Karpas-422 (cell line): ENCODE results near the gene CCDC83. TPM values are rescaled to one million over a fixed set of nuclear protein-coding genes. Genes with fewer than 3 reads are reported as not detected.
"Not testable (repeated sequence)": the region's sequence is repeated elsewhere in the genome, so short reads cannot be mapped to it uniquely, and the experiment has no call there.

Source experiments
- DNase-seq: peaks from one replicate; pipeline ENCODE4 v3.0.0-alpha.2; 2015
- H2AFZ ChIP-seq: fragments of 200-600 bp; sonication (generic); 2 replicates; pipeline ENCODE4 v1.6.1; 2014; ENCODE audit warnings: antibody characterized with exemption, low read length, mixed read lengths
- H3K27ac ChIP-seq: fragments of 200-600 bp; sonication (generic); 2 replicates; pipeline ENCODE4 v1.5.1; 2014; ENCODE audit warnings: mild to moderate bottlenecking, low read length, moderate library complexity
- H3K27me3 ChIP-seq: fragments of 200-600 bp; sonication (generic); 2 replicates; pipeline ENCODE4 v1.6.1; 2014; ENCODE audit warnings: low read length, mixed read lengths
- H3K36me3 ChIP-seq: fragments of 200-600 bp; sonication (generic); 2 replicates; pipeline ENCODE4 v1.6.1; 2014; ENCODE audit warnings: low read length, mixed read lengths; ENCODE audit not compliant: insufficient read depth
- H3K4me1 ChIP-seq: fragments of 200-600 bp; sonication (generic); 2 replicates; pipeline ENCODE4 v1.6.1; 2014; ENCODE audit warnings: mild to moderate bottlenecking, low read length, mixed read lengths
- H3K4me2 ChIP-seq: fragments of 200-600 bp; sonication (generic); 2 replicates; pipeline ENCODE4 v1.6.1; 2014; ENCODE audit warnings: low read length, low read depth, mild to moderate bottlenecking; ENCODE audit not compliant: poor library complexity, severe bottlenecking
- H3K4me3 ChIP-seq: fragments of 200-600 bp; sonication (generic); 2 replicates; pipeline ENCODE4 v1.5.1; 2014; ENCODE audit warnings: mild to moderate bottlenecking, antibody characterized with exemption, low read length, mixed read lengths
- H3K79me2 ChIP-seq: fragments of 200-600 bp; sonication (generic); 2 replicates; pipeline ENCODE4 v1.6.1; 2014; ENCODE audit warnings: mild to moderate bottlenecking, low read length, mixed read lengths
- H3K9ac ChIP-seq: fragments of 200-600 bp; sonication (generic); 2 replicates; pipeline ENCODE4 v1.6.0; 2014; ENCODE audit warnings: low read length
- H3K9me2 ChIP-seq: fragments of 200-600 bp; sonication (generic), shearing (Covaris generic); replicated peaks from 2 replicates; pipeline ENCODE4 v1.6.0; 2014; ENCODE audit warnings: mild to moderate bottlenecking, low read length, moderate library complexity; ENCODE audit not compliant: insufficient read depth
- H3K9me3 ChIP-seq: fragments of 300-700, 200-600 bp; sonication (generic); 2 replicates; pipeline ENCODE4 v1.6.1; 2014; ENCODE audit warnings: low read length, mixed read lengths
- H4K20me1 ChIP-seq: fragments of 200-600 bp; sonication (generic); 2 replicates; pipeline ENCODE4 v1.6.1; 2014; ENCODE audit warnings: mild to moderate bottlenecking, antibody characterized with exemption, low read length, low read depth; ENCODE audit not compliant: insufficient read depth
- total RNA-seq: library from RNA; depleted of rRNA; stranded (reverse); fragments of >200 nt; shearing (Covaris generic); gene quantifications from 2 replicates; pipeline ENCODE4 v1.2.3, GENCODE V29; 2014; ENCODE audit warnings: low replicate concordance

Gene CCDC83
- total RNA-seq, 1 experiment from 2014 or later = not detected

DNA sequence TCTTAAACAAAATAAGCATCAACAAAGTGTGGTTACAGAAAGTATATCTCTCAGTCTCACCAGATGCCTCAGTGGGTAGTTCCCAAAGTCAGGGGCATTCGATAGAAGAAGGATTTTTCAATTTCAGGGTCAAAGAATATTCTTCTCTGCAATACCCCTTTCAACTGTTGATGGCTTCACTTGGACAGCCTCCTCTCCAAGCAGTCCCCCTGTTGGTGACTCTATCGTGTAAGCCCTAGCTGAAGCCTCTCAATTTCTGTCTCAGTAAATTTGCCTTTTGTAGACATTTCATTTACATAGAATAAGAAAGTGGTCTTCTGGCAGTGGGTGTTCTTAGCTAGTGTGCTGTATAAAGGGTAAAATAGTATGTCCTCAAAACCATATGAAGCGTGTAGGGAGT, 11.3 kb upstream of the CCDC83 start:
- H3K9me2 ChIP-seq = no peaks in the 10 kb centered on the region
- H3K27me3 ChIP-seq = no peaks in the 10 kb centered on the region
- H3K4me2 ChIP-seq = no peak overlapping the region

GRCh38 chr11:85844439-85845123, 10.6 kb upstream of the CCDC83 start:
- no peaks in the 10 kb centered on the region for H3K27me3 ChIP-seq
- DNase-seq = no peak
- H3K9me2 ChIP-seq = no peaks in the 10 kb centered on the region
- H3K27ac ChIP-seq = no peak overlapping the region
- H3K4me1 ChIP-seq = no peaks in the 10 kb centered on the region
- H4K20me1 ChIP-seq = no peaks in the 10 kb centered on the region
- H3K4me2 ChIP-seq = no peak overlapping the region
- no peak overlapping the region for H3K9ac ChIP-seq
- no peaks in the 10 kb centered on the region for H3K9me3 ChIP-seq
- H3K79me2 ChIP-seq = no peaks in the 10 kb centered on the region
- no peak overlapping the region for H2AFZ ChIP-seq
- H3K36me3 ChIP-seq = no peaks in the 10 kb centered on the region
- H3K4me3 ChIP-seq = no peak overlapping the region

More for the DNA sequence above, 11.3 kb upstream of the CCDC83 start:
- Histone ChIP-seq H3K27ac (no peak overlapping the region), H3K4me3 (no peak overlapping the region), H3K79me2 (no peaks in the 10 kb centered on the region), H2AFZ (no peak overlapping the region), H3K9me3 (no peaks in the 10 kb centered on the region), H3K36me3 (no peaks in the 10 kb centered on the region), H3K9ac (no peak overlapping the region), H3K4me1 (no peaks in the 10 kb centered on the region), H4K20me1 (no peaks in the 10 kb centered on the region)
- DNase-seq = peak; percentile 60

DNA sequence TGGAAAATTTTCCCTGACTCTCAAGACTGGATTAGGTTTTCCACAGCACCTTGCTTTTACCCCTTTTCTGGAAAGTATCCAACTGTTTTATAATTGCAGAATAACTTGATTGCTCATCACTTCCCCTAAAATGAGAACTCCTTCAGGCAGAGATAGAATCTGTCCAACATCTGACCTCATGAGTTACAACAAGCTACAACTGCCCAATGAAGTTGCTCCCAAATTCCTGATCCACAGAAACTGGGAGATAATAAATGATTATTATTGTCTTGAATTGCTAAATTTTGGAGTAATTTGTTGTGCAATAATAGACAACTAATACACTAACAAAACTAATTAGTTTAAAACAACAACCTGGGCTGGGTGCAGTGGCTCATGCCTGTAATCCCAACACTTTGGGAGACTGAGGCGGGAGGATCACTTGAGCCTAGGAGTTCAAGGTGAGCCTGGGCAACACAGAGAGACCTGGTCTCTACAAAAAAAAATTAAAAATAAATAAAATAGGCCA, 10.0 kb upstream of the CCDC83 start:
- Histone ChIP-seq H3K4me2 (no peak overlapping the region), H3K4me1 (no peaks in the 10 kb centered on the region), H3K9me3 (no peaks in the 10 kb centered on the region), H3K4me3 (no peak overlapping the region), H3K36me3 (no peaks in the 10 kb centered on the region), H3K27ac (no peak overlapping the region), H2AFZ (no peak overlapping the region), H3K27me3 (no peaks in the 10 kb centered on the region), H3K9ac (no peak overlapping the region), H4K20me1 (no peaks in the 10 kb centered on the region), H3K9me2 (no peaks in the 10 kb centered on the region), H3K79me2 (no peaks in the 10 kb centered on the region)
- DNase-seq = no peak

- no peak overlapping the region for H3K4me2 ChIP-seq
- H3K4me1 ChIP-seq = no peaks in the 10 kb centered on the region
- H3K9me2 ChIP-seq = no peaks in the 10 kb centered on the region
- no peak overlapping the region for H3K9ac ChIP-seq
- no peak overlapping the region for H3K4me3 ChIP-seq
- H4K20me1 ChIP-seq = no peaks in the 10 kb centered on the region
- H3K9me3 ChIP-seq = no peaks in the 10 kb centered on the region
- no peaks in the 10 kb centered on the region for H3K36me3 ChIP-seq
- H3K27me3 ChIP-seq = no peaks in the 10 kb centered on the region
- H2AFZ ChIP-seq = no peak overlapping the region
- no peaks in the 10 kb centered on the region for H3K79me2 ChIP-seq
- no peak overlapping the region for H3K27ac ChIP-seq
- no peak for DNase-seq
Observed at GRCh38 chr11:85847436-85847835, 7.7 kb upstream of the CCDC83 start.

- no peaks in the 10 kb centered on the region for H3K9me2 ChIP-seq
- H3K36me3 ChIP-seq = no peaks in the 10 kb centered on the region
- H3K79me2 ChIP-seq = no peaks in the 10 kb centered on the region
- no peak overlapping the region for H3K4me2 ChIP-seq
- H3K4me1 ChIP-seq = no peaks in the 10 kb centered on the region
- H3K27ac ChIP-seq = no peak overlapping the region
- H3K27me3 ChIP-seq = no peaks in the 10 kb centered on the region
- H3K9me3 ChIP-seq = no peaks in the 10 kb centered on the region
- DNase-seq = no peak
- H3K4me3 ChIP-seq = no peak overlapping the region
- no peak overlapping the region for H2AFZ ChIP-seq
- no peaks in the 10 kb centered on the region for H4K20me1 ChIP-seq
- no peak overlapping the region for H3K9ac ChIP-seq
Observed at GRCh38 chr11:85848006-85848405, 7.2 kb upstream of the CCDC83 start.

DNA sequence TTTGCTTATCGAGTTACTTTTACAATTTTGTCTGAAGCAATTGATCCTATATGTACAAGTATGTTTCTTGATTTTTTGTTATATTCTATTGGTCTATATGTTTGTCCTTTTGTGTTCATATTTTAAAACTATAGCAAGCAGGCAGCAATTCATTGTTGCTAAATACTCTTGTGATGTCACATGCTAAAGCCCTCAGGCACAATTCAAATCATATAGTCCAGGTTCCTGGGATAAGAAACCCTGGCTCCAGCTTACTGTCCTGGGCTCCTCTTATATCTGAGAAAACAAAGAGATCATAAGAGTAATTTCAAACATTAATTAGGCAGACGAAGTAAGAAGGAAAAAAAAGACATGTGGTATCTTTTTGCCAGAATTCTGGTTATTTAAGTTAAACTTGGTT, 6.6 kb upstream of the CCDC83 start:
- Histone ChIP-seq H3K9ac (no peak overlapping the region), H3K4me2 (no peak overlapping the region), H3K4me3 (no peak overlapping the region), H3K27me3 (no peaks in the 10 kb centered on the region), H4K20me1 (no peaks in the 10 kb centered on the region), H3K79me2 (no peaks in the 10 kb centered on the region), H3K9me2 (no peaks in the 10 kb centered on the region), H3K4me1 (no peaks in the 10 kb centered on the region), H3K9me3 (no peaks in the 10 kb centered on the region), H3K27ac (no peak overlapping the region), H3K36me3 (no peaks in the 10 kb centered on the region), H2AFZ (no peak overlapping the region)
- DNase-seq = no peak

DNA sequence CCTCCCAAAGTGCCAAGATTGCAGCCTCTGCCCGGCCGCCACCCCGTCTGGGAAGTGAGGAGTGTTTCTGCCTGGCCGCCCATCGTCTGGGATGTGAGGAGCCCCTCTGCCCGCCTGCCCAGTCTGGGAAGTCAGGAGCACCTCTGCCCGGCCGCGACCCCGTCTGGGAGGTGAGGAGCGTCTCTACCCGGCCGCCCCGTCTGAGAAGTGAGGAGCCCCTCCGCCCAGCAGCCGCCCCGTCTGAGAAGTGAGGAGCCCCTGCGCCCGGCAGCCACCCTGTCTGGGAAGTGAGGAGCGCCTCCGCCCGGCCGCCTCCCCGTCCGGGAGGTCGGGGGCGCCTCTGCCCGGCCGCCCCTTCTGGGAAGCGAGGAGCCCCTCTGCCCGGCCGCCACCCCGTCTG, 2.4 kb upstream of the CCDC83 start:
- H3K9me2 ChIP-seq, H4K20me1 ChIP-seq, H3K36me3 ChIP-seq, H3K79me2 ChIP-seq, H3K27ac ChIP-seq, H3K4me2 ChIP-seq, H3K27me3 ChIP-seq, H3K9me3 ChIP-seq, H2AFZ ChIP-seq, DNase-seq, H3K9ac ChIP-seq, H3K4me3 ChIP-seq: not testable (repeated sequence)
- peaks cover 14% of the 10 kb centered on the region for H3K4me1 ChIP-seq

DNA sequence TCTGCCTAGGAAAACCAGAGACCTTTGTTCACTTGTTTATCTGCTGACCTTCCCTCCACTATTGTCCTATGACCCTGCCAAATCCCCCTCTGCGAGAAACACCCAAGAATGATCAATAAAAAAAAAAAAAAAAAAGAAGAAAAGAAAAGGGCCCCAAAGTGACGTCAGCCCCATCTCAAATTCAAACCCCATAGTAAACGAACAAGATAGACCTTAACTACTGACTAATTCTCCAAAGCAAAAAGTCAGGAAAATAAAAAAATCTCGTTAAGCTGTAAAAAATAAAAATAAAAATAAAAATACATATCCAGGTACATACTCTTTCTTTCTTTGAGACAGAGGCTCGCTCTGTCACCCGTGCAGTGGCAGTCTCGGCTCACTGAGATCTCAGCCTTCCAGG, 1.6 kb upstream of the CCDC83 start:
- not testable (repeated sequence) for H3K9me3 ChIP-seq, DNase-seq, H3K79me2 ChIP-seq, H2AFZ ChIP-seq, H3K4me2 ChIP-seq, H3K27me3 ChIP-seq, H3K9me2 ChIP-seq, H3K36me3 ChIP-seq, H4K20me1 ChIP-seq, H3K4me3 ChIP-seq, H3K9ac ChIP-seq, H3K27ac ChIP-seq
- H3K4me1 ChIP-seq = peaks cover 14% of the 10 kb centered on the region
